HG03558 (cell line): ENCODE data around the gene INO80D.
"Not testable (repeated sequence)": the region's sequence is repeated elsewhere in the genome, so short reads cannot be mapped to it uniquely, and the experiment has no call there.

Experiments
- ATAC-seq: cut with Tn5 transposase; IDR thresholded peaks from one replicate; pipeline ENCODE4 v1.9.1; 2021; ENCODE audit warnings: moderate number of reproducible peaks; ENCODE audit not compliant: unreplicated experiment; ENCODE audit errors: extremely low read depth

Gene INO80D

GRCh38 chr2:206084439-206084869, 1.5 kb downstream of the INO80D start:
- ATAC-seq = no peak

DNA sequence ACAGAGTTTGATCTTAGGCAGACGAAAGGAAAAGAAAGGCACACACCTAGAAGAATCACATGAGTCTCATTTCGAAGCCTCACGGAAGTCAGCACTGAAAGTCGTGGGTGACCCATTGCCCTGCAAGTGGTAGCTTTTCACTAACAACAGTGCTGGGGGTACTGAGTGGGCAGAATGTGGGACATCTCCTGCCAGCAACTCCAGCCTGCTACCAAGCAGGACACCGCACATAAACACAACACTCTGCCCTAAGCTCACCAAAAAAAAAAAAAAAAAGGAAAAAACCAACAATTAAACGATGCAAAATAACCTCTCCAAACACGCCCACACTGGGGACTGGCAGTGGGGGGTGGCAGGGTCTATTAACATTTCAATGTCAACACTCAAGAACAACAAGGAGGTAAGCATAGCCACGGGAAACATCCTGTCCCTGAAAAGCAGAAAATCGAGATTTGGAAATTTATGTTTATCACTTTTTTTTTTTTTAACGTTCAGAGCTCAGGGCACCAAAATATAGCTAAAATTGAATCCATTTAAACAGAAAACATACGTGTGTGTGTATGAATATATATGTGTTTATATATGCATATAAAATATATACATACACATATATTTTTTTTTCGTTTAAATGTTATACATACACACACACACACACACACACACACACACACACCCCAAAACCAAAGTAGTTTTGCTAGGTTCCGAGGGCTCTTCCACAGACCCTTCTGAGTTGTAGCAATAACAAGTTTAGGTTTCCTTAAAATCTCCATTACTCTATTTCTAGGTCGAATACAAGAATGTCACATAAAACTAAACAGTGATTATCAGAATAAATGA, 2.2 kb downstream of the INO80D start:
- ATAC-seq = no peak

DNA sequence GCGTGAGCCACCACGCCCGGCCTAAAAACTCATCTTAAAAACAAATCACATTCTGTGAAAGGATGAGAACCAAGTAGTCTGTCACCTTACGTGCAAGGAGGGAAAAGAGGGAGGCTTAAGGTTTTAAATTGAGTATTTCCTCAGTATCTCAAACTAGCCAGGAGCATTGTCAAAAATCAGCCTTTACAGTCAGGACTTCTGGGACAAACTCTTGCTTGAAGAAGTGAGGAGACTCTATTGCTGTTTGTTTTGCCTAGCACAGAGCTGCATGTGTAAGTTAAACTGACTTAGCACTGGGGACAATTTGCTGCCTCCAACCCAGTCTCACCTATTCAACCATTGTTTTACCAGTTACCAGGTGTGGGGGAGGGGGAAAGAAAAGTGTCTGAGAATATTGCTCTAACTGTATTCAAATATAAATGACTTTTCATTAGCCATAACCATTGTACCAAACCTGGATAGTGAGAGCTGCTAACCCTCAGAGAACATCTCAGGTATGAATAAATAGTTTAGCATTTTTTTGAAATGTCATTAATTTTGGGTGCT, 3.6 kb downstream of the INO80D start:
- no peak for ATAC-seq

DNA sequence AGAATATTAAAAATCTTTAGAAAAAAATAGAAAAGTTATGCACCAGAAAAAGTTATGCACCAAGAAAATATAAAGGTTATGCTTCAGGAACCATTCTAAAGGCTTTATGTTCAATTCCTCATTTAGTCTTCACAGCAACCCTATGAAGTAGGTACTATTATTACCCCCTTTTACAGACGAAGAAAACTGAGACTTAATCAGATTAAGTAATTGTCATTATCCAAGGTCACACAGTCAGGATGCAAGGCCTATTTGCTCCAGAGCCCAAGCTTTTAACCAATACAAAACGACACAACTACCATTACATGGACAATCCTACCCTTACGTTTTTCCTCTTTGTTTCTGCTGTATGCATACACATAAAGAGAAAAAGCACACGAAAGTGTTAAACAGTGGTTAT, 5.0 kb downstream of the INO80D start:
- no peak for ATAC-seq

- ATAC-seq = no peak
Observed at GRCh38 chr2:206079699-206080465, 6.1 kb downstream of the INO80D start.

DNA sequence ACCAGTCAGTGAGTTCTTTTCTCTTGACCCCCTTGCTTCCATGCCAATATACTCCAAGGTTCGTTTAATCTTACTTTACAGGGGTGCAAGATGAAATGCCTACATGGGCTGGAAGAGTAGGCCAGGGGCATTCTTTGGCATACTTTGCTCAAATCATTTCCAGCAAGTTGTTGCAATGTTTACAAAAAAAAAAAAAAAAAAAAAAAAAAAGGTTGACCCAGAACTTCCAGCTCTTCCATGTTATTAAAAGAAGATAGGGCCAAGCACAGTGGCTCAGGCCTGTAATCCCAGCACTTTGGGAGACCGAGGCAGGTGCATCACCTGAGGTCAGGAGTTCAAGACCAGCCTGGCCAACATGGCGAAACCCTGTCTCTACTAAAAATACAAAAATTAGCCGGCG, 8.1 kb downstream of the INO80D start:
- not testable (repeated sequence) for ATAC-seq

DNA sequence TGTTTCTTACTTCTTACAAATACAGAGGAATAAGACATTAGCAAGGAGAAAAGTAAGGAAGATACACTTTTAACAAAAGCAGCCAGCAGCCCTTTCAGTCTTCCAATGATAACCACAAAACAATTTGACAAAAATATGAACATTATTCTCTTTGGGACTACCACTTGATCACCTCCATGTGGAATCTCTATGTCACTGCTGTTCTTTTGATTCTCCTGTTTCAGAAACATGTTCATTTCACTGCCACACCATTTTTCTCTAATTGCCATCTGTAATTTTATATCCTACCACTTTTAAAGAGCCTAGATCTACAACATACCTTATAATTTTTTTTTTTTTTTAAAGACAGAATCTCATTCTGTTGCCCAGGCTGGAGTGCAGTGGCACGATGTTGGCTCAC, 10.9 kb downstream of the INO80D start:
- no peak for ATAC-seq

DNA sequence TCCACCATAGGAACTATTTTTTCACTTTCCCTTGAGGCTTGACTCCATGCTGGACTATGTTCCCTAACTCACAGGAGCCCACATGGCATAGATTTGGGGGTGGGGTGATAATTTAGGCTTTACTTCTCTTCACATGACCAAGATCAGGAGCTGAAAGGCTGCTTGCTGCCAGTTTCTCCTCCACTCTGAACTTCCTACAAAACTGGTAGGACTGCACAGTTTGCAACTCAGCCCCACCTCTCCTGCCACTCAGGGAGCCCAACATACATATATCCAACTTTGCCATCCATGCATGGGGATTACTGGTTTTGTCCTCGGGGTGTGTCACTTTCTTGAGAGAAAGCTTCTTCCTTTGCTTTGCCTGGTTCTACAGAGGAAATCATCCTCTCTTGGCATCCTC, 14.2 kb downstream of the INO80D start:
- ATAC-seq = no peak

DNA sequence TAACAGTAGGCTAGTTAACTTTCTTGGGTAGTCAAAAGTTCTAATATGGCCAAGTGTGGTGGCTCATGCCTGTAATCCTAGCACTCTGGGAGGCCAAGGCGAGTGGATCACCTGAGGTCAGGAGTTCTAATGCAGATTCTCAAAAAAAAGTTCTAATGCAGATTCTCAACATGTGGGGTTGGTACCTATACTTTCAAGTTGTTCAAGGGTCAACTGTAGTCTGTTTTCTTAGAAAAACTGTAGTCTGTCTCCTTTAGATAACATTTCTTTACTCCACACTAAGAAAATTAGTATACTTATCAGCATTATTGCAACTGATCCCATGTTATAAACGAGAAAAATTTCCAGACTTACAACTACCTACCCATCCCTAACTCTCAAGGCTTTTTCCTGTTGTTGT, 16.6 kb downstream of the INO80D start:
- no peak for ATAC-seq

GRCh38 chr2:206068207-206068606, 17.8 kb downstream of the INO80D start:
- ATAC-seq = no peak

DNA sequence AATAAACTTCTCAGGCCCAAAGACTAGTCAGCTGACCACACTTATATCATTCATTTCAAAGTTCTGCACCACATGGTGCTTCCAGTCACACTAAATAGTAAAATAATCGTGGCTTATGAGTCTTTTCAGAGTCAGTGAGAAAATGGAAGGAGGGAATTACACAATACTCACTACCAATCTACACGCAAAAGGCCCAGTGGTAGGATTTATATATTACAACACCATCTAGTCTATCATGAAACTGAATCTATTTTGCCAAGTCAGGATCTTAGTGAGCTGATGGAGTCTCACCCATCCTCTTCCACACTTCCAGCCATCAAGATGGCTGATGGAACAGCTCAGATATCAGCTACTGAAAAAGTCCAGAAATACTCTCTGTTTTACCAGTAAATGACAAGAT, 21.9 kb downstream of the INO80D start:
- no peak for ATAC-seq

- no peak for ATAC-seq
Observed at GRCh38 chr2:206063635-206064034, 22.3 kb downstream of the INO80D start.

GRCh38 chr2:206062724-206063123, 23.2 kb downstream of the INO80D start:
- ATAC-seq = no peak

- no peak for ATAC-seq
Observed at GRCh38 chr2:206056286-206056685, 29.7 kb downstream of the INO80D start.

- no peak for ATAC-seq
Observed at GRCh38 chr2:206054952-206055351, 31.0 kb downstream of the INO80D start.

- ATAC-seq = no peak
Observed at GRCh38 chr2:206051912-206052311, 34.1 kb downstream of the INO80D start.

GRCh38 chr2:206049392-206049791, 36.6 kb downstream of the INO80D start:
- ATAC-seq = no peak

- no peak for ATAC-seq
Observed at GRCh38 chr2:206045251-206045650, 40.7 kb downstream of the INO80D start.

- no peak for ATAC-seq
Observed at GRCh38 chr2:206040525-206040924, 45.4 kb downstream of the INO80D start.

DNA sequence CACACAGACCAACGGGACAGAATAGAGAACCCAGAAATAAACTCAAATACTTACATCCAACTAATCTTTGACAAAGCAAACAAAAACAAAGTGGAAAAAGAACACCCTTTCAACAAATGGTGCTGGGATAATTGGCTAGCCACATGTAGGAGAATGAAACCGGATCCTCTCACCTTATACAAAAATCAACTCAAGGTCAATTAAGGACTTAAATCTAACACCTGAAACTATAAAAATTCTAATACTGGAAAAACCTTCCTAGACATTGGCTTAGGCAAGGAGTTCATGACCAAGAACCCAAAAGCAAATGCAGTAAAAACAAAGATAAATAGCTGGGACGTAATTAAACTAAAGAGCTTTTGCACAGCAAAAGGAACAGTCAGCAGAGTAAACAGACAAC, 50.6 kb downstream of the INO80D start:
- ATAC-seq = not testable (repeated sequence)

GRCh38 chr2:206033452-206033851, 52.5 kb downstream of the INO80D start:
- not testable (repeated sequence) for ATAC-seq
